Ovary (tissue), 9 donors: ENCODE measurements around the gene INVS. TPM values are rescaled to one million over a fixed set of nuclear protein-coding genes. Genes with fewer than 3 reads are reported as not detected.
A peak's percentile ranks its signal among the peaks of the same experiment; 100 is the strongest.

Experiments used
- DNase-seq, 5 donors: peaks; one replicate each; pipeline ENCODE4 v3.0.0-alpha.2; 2019 to 2020
- H3K27ac ChIP-seq, 2 donors: fragments of 200-600 bp; one replicate each; pipeline versions ENCODE4 v1.5.1 to v1.8.0; 2019 to 2022
- H3K27me3 ChIP-seq: fragments of 200-600 bp; one replicate; pipeline ENCODE4 v1.8.0; 2022
- H3K36me3 ChIP-seq: fragments of 200-600 bp; sonication (generic); one replicate; pipeline ENCODE4 v1.5.1; 2019
- H3K4me1 ChIP-seq: one replicate; pipeline ENCODE4 v1.8.1; 2013; ENCODE audit warnings: mild to moderate bottlenecking, moderate library complexity; ENCODE audit not compliant: insufficient read depth
- H3K4me3 ChIP-seq: fragments of 200-600 bp; sonication (generic); one replicate; pipeline ENCODE4 v1.5.1; 2017
- H3K9me3 ChIP-seq, 2 donors: fragments of 200-600 bp in 1 of 2; sonication (generic) in 1 of 2; one replicate each; pipeline versions ENCODE4 v1.5.1 to v1.8.1; 2013 to 2019; ENCODE audit warnings: mild to moderate bottlenecking in 1 of 2, moderate library complexity in 1 of 2
- EP300 ChIP-seq: sonication (generic); formaldehyde crosslinking; IDR thresholded peaks from one replicate; pipeline ENCODE4 v1.6.1; 2017; ENCODE audit warnings: antibody characterized with exemption
- POLR2A ChIP-seq: fragments of 450-650 bp; IDR thresholded peaks from one replicate; pipeline ENCODE4 v1.6.1; 2017; ENCODE audit warnings: antibody characterized with exemption, mild to moderate bottlenecking, moderate library complexity
- WGBS, 3 donors: extraction: QIAGEN DNeasy Blood & Tissue Kit in 1 of 3; methylation state at CpG; one replicate each; pipeline versions ENCODE4 v1.1.5 to v1.1.7; 2013 to 2017; 5-methylcytosine and 5-hydroxymethylcytosine counted together
- intact Hi-C, 4 donors: fragments of 100-400 bp; cut with DNase I; formaldehyde crosslinking; loops; one replicate each; pipeline versions ENCODE4 v1.11.0 to v1.15.1; 2022 to 2023
- polyA plus RNA-seq, 2 donors: library from polyadenylated mRNA; stranded (reverse); fragments of 200-250 nt in 1 of 2; fragments of 350-450 nt in 1 of 2; fragmentation: Illumina TruSeq in 1 of 2; extraction: RNeasy Lipid Tissue Mini Kit (QIAGEN cat#74804) in 1 of 2; gene quantifications; one replicate each; pipeline ENCODE4 v1.2.3, GENCODE V29; 2013 to 2014
- total RNA-seq, 7 donors: library from RNA; depleted of rRNA in 2 of 7; stranded (reverse); fragments of >200 nt in 2 of 7; fragmentation: NEBNext Ultra II Directional in 3 of 7; extraction: Animal tissue kit (Norgen Biotek cat#: 25700) in 3 of 7; gene quantifications; one replicate each; pipeline versions ENCODE4 v1.1.0 to v1.2.4, GENCODE V29; 2016 to 2023
- TF ChIP-seq, protein P1 (sequence below), 3 donors: fragments of 450-650 bp in 2 of 3; fragments of 200-600 bp in 1 of 3; IDR thresholded peaks; one replicate each; pipeline versions ENCODE4 v1.5.1 to v1.8.0; 2016 to 2022; ENCODE audit warnings: antibody characterized with exemption in 3 of 3, mild to moderate bottlenecking in 1 of 3
- donor health status: DM: no; HTN: no; CAD: no; lungs with moderate emphysema.
- donor health status: DM: no; HTN: no; CAD: no.
- donor health status: Bipolar disorder and iron deficiency.
- donor health status: DM: yes; HTN: yes; CAD: no.
- donor health status: DM: no; HTN: no; CAD: no.
- donor health status: DM: yes; HTN: yes; CAD: no.

Gene INVS
- total and polyA plus RNA-seq, 9 donors, result 7.7 to 28.4 (median 22.9) TPM

DNA sequence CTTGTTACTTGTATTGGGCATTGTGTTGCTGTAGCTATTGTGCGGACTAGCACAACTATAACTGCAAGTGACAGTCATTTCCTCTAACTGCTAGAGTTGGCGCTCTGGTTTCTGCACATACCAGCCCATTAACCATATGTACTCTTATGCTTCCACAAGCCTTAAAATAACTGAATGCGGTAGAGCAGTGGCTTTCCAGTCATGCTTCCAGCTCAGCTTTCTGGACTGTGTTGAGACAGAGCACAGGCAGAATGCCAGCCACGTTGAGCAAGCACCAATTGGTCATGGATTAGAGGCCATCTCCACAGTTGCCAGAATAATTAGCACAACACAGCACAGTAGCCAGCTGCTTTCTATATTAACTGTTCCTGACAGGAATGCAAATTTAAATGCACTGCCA, 12.2 kb downstream of the INVS start:
- WGBS, 3 donors, result 48 to 54% (median 50%) methylated on average over 4 of the region's 4 CpGs
- TF ChIP-seq, protein P1, sequence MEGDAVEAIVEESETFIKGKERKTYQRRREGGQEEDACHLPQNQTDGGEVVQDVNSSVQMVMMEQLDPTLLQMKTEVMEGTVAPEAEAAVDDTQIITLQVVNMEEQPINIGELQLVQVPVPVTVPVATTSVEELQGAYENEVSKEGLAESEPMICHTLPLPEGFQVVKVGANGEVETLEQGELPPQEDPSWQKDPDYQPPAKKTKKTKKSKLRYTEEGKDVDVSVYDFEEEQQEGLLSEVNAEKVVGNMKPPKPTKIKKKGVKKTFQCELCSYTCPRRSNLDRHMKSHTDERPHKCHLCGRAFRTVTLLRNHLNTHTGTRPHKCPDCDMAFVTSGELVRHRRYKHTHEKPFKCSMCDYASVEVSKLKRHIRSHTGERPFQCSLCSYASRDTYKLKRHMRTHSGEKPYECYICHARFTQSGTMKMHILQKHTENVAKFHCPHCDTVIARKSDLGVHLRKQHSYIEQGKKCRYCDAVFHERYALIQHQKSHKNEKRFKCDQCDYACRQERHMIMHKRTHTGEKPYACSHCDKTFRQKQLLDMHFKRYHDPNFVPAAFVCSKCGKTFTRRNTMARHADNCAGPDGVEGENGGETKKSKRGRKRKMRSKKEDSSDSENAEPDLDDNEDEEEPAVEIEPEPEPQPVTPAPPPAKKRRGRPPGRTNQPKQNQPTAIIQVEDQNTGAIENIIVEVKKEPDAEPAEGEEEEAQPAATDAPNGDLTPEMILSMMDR (IDR thresholded peaks at IDR 0.05), result no peak
- no peak for TF ChIP-seq EP300
- TF ChIP-seq POLR2A, result no peak
- intact Hi-C loops, result no loop called here
- Histone ChIP-seq H3K27me3 (no peaks in the 10 kb centered on the region), H3K36me3 (no peaks in the 10 kb centered on the region), H3K4me3 (no peak overlapping the region), H3K27ac (no peak overlapping the region), H3K9me3 (no peaks in the 10 kb centered on the region), H3K4me1 (no peaks in the 10 kb centered on the region)
- peak; percentile 77 to 89 (median 83) for DNase-seq

- TF ChIP-seq, protein P1 (IDR thresholded peaks at IDR 0.05), result no peak
- TF ChIP-seq POLR2A, result no peak
- TF ChIP-seq EP300, result no peak
- no peak for DNase-seq
- 95 to 99% (median 97%) methylated on average over 2 of the region's 2 CpGs for WGBS, 3 donors
- Histone ChIP-seq H3K9me3 (no peaks in the 10 kb centered on the region), H3K4me3 (no peak overlapping the region), H3K4me1 (no peaks in the 10 kb centered on the region), H3K27me3 (no peaks in the 10 kb centered on the region), H3K27ac (no peak overlapping the region), H3K36me3 (no peaks in the 10 kb centered on the region)
- intact Hi-C loops, result no loop called here
These were observed 13.8 kb downstream of the INVS start for GRCh38 chr9:100112677-100113336.

- Histone ChIP-seq H3K9me3 (no peaks in the 10 kb centered on the region), H3K36me3 (no peaks in the 10 kb centered on the region), H3K27me3 (no peaks in the 10 kb centered on the region), H3K27ac (no peak overlapping the region), H3K4me3 (no peak overlapping the region), H3K4me1 (no peaks in the 10 kb centered on the region)
- WGBS, 3 donors, result 97 to 98% (median 97%) methylated on average over 25 of the region's 25 CpGs
- TF ChIP-seq EP300 (no peak), POLR2A (no peak)
- TF ChIP-seq, protein P1 (IDR thresholded peaks at IDR 0.05), result no peak
- intact Hi-C loops, result no loop called here
- DNase-seq, result no peak
These were observed 18.3 kb downstream of the INVS start for GRCh38 chr9:100117316-100117715.

- H3K36me3 ChIP-seq, result no peaks in the 10 kb centered on the region
- no peak overlapping the region for H3K27ac ChIP-seq
- no peak overlapping the region for H3K4me3 ChIP-seq
- no peaks in the 10 kb centered on the region for H3K27me3 ChIP-seq
- TF ChIP-seq POLR2A, result no peak
- intact Hi-C loops, result no loop called here
- H3K4me1 ChIP-seq, result no peaks in the 10 kb centered on the region
- DNase-seq, result no peak
- 92 to 98% (median 97%) methylated on average over 2 of the region's 2 CpGs for WGBS, 3 donors
- H3K9me3 ChIP-seq, result no peaks in the 10 kb centered on the region
These were observed 21.2 kb downstream of the INVS start for GRCh38 chr9:100120286-100120685.

- no peak overlapping the region for H3K4me3 ChIP-seq
- H3K36me3 ChIP-seq, result no peaks in the 10 kb centered on the region
- H3K27me3 ChIP-seq, result no peaks in the 10 kb centered on the region
- peaks cover 2% of the 10 kb centered on the region for H3K4me1 ChIP-seq
- TF ChIP-seq EP300 (no peak), POLR2A (no peak)
- TF ChIP-seq, protein P1 (IDR thresholded peaks at IDR 0.05), result no peak
- no peak for DNase-seq
- H3K9me3 ChIP-seq, result no peaks in the 10 kb centered on the region
- intact Hi-C loops, result no loop called here
- 92 to 93% (median 93%) methylated on average over 2 of the region's 2 CpGs for WGBS, 3 donors
- no peak overlapping the region for H3K27ac ChIP-seq
These were observed 26.2 kb downstream of the INVS start for GRCh38 chr9:100125236-100125635.
